OCI-LY7 (cell line): ENCODE measurements around the gene MACROD2. TPM values are rescaled to one million over a fixed set of nuclear protein-coding genes. Genes with fewer than 3 reads are reported as not detected.
"Not testable (repeated sequence)": the region's sequence is repeated elsewhere in the genome, so short reads cannot be mapped to it uniquely, and the experiment has no call there.

ENCODE experiments used
- BruUV-seq: library from RNA; stranded (reverse); fragments of 400-500 nt; replicated peaks from 2 replicates; lab custom pipeline; 2021; lab: Mats Ljungman, UMichigan
- CTCF ChIA-PET: fragments of 300-600 bp; sonication (Branson Sonifier 250); formaldehyde crosslinking; loops from one replicate; lab custom pipeline; 2022; ENCODE audit warnings: antibody characterized with exemption; ENCODE audit not compliant: unreplicated experiment; lab: Charles Lee
- POLR2A ChIA-PET: fragments of 300-600 bp; sonication (Branson Sonifier 250); formaldehyde crosslinking; loops from one replicate; lab custom pipeline; 2022; ENCODE audit warnings: antibody characterized with exemption; lab: Charles Lee
- DNase-seq: peaks from one replicate; pipeline ENCODE4 v3.0.0-alpha.2; 2015; ENCODE audit warnings: low spot score
- H2AFZ ChIP-seq: fragments of 200-600 bp; sonication (generic), shearing (Covaris generic); 2 replicates; pipeline ENCODE4 v1.6.1; 2014; ENCODE audit warnings: mild to moderate bottlenecking, antibody characterized with exemption, low read length, moderate library complexity
- H3K27ac ChIP-seq: fragments of 200-600 bp; sonication (generic); 2 replicates; pipeline ENCODE4 v1.5.1; 2014; ENCODE audit warnings: mixed run types, low read depth, mild to moderate bottlenecking, moderate library complexity, low read length, inconsistent platforms; ENCODE audit not compliant: poor library complexity, severe bottlenecking
- H3K36me3 ChIP-seq: fragments of 200-600 bp; sonication (generic); 2 replicates; pipeline ENCODE4 v1.6.1; 2014; ENCODE audit warnings: mild to moderate bottlenecking, antibody characterized with exemption, low read length, moderate library complexity, mixed read lengths; ENCODE audit not compliant: insufficient read depth
- H3K4me1 ChIP-seq: fragments of 200-600 bp; sonication (generic); 2 replicates; pipeline ENCODE4 v1.5.1; 2014; ENCODE audit warnings: mild to moderate bottlenecking, low read length; ENCODE audit not compliant: insufficient read depth, poor library complexity, severe bottlenecking
- H3K4me2 ChIP-seq: fragments of 200-600 bp; sonication (generic); 2 replicates; pipeline ENCODE4 v1.6.1; 2014; ENCODE audit warnings: mild to moderate bottlenecking, low read length
- H3K4me3 ChIP-seq: fragments of 200-600 bp; sonication (generic); 2 replicates; pipeline ENCODE4 v1.5.1; 2014; ENCODE audit warnings: mild to moderate bottlenecking, low read depth, low read length; ENCODE audit not compliant: poor library complexity, severe bottlenecking
- H3K79me2 ChIP-seq: fragments of 200-600 bp; sonication (generic); 2 replicates; pipeline ENCODE4 v1.6.1; 2016; ENCODE audit warnings: low read depth, mild to moderate bottlenecking, low read length, moderate library complexity, mixed read lengths; ENCODE audit not compliant: insufficient read depth
- H3K9me2 ChIP-seq: fragments of 200-600 bp; sonication (generic); 2 replicates; pipeline ENCODE4 v1.6.1; 2016; ENCODE audit warnings: mild to moderate bottlenecking, low read length, mixed read lengths; ENCODE audit not compliant: insufficient read depth
- H3K9me3 ChIP-seq: fragments of 200-600 bp; sonication (generic); 2 replicates; pipeline ENCODE4 v1.6.1; 2014; ENCODE audit warnings: mild to moderate bottlenecking, mixed run types, low read length, mixed read lengths
- H4K20me1 ChIP-seq: fragments of 200-600 bp; sonication (generic); 2 replicates; pipeline ENCODE4 v1.6.1; 2014; ENCODE audit warnings: mild to moderate bottlenecking, antibody characterized with exemption, low read length, moderate library complexity, mixed read lengths; ENCODE audit not compliant: insufficient read depth
- EZH2phosphoT487 ChIP-seq: fragments of 200-600 bp; sonication (generic); IDR thresholded peaks from 2 replicates; pipeline ENCODE4 v1.6.1; 2018; ENCODE audit warnings: low read depth, borderline replicate concordance, mild to moderate bottlenecking, mixed run types, antibody characterized with exemption, low read length, moderate library complexity, mixed read lengths
- intact Hi-C: fragments of 100-400 bp; cut with micrococcal nuclease; formaldehyde crosslinking; loops from one replicate; pipeline ENCODE4 v1.10.0; 2022; ENCODE audit not compliant: unreplicated experiment
- total RNA-seq, 2 experiments: library from RNA; depleted of rRNA in 1 of 2; stranded (reverse); fragments of >200 nt in 1 of 2; shearing (Covaris generic) in 1 of 2; gene quantifications; 2 replicates each; pipeline ENCODE4 v1.2.3, GENCODE V29; 2014 to 2022
- TF ChIP-seq, protein P1 (sequence below): fragments of 200-600 bp; sonication (generic); conservative IDR thresholded peaks from 2 replicates; pipeline ENCODE4 v1.5.1; 2014; ENCODE audit warnings: mild to moderate bottlenecking, antibody characterized with exemption, low read length, moderate library complexity, mixed read lengths

The MACROD2 gene
- total RNA-seq, 2 experiments from 2014 or later, result 0.09 to 4.5 TPM

DNA sequence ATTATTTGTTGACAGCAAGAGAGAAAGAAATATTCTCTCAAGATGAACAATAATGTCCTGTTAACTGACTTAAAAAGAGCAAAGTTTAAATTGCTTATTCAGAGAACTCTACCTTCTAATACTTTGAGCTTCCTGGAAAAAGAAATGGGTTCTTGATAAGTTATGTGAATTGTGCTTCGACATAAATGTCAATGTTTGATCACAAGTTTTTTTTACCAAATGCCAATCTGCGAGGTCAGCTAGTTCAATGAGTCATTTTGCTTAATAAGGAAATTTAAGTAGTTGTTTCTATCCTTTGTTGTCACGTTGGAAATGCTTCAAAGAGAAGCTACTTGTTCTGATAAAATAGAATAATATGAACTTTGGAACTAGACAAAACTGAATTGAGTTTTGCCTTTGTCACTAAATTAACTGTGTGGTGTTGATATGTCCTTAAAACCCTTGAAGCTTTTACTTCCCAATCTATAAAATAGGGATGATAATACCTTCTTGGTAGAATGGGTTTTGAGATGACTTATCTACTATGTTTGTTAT lies 984.2 kb downstream of the MACROD2 start:
- intact Hi-C loops, result no loop called here
- Histone ChIP-seq H3K4me2 (no peak overlapping the region), H4K20me1 (no peaks in the 10 kb centered on the region), H3K27ac (no peak overlapping the region), H2AFZ (no peak overlapping the region), H3K36me3 (no peaks in the 10 kb centered on the region), H3K9me2 (no peaks in the 10 kb centered on the region), H3K4me3 (no peak overlapping the region), H3K9me3 (no peaks in the 10 kb centered on the region), H3K4me1 (no peaks in the 10 kb centered on the region), H3K79me2 (no peaks in the 10 kb centered on the region)
- no peak for TF ChIP-seq EZH2phosphoT487
- TF ChIP-seq, protein P1, sequence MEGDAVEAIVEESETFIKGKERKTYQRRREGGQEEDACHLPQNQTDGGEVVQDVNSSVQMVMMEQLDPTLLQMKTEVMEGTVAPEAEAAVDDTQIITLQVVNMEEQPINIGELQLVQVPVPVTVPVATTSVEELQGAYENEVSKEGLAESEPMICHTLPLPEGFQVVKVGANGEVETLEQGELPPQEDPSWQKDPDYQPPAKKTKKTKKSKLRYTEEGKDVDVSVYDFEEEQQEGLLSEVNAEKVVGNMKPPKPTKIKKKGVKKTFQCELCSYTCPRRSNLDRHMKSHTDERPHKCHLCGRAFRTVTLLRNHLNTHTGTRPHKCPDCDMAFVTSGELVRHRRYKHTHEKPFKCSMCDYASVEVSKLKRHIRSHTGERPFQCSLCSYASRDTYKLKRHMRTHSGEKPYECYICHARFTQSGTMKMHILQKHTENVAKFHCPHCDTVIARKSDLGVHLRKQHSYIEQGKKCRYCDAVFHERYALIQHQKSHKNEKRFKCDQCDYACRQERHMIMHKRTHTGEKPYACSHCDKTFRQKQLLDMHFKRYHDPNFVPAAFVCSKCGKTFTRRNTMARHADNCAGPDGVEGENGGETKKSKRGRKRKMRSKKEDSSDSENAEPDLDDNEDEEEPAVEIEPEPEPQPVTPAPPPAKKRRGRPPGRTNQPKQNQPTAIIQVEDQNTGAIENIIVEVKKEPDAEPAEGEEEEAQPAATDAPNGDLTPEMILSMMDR, result no peak
- ChIA-PET CTCF (no interaction called here), POLR2A (interaction anchor here (1.0 kb wide), 1 partner anchor 10 kb away, joined by 4 read pairs; no protein-coding TSS in a partner anchor)
- BruUV-seq, result no TSS peak
- no peak for DNase-seq

DNA sequence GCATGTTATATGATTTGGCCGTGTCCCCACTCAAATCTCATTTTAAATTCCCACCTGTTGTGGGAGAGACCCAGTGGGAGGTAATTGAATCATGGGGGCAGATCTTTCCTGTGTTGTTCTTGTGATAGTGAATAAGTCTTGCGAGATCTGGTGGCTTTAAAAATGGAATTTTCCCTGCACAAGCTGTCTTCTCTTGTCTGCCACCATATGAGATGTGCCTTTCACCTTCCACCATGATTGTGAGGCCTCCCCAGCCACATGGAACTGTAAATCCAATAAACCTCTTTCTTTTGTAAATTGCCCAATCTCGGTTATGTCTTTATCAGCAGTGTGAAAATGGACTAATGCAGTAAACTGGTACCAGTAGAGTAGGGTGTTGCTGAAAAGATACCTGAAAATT lies 986.2 kb downstream of the MACROD2 start:
- H3K9me3 ChIP-seq, H2AFZ ChIP-seq, H3K27ac ChIP-seq, H3K4me1 ChIP-seq, H3K4me2 ChIP-seq, H4K20me1 ChIP-seq, BruUV-seq, DNase-seq, H3K36me3 ChIP-seq, H3K79me2 ChIP-seq, CTCF ChIA-PET, H3K4me3 ChIP-seq, intact Hi-C loops, H3K9me2 ChIP-seq: not testable (repeated sequence)
- POLR2A ChIA-PET, result interaction anchor here (0.6 to 0.7 kb wide), 2 partner anchors 256 to 329 kb away, joined by 3 to 6 read pairs; no protein-coding TSS in a partner anchor

DNA sequence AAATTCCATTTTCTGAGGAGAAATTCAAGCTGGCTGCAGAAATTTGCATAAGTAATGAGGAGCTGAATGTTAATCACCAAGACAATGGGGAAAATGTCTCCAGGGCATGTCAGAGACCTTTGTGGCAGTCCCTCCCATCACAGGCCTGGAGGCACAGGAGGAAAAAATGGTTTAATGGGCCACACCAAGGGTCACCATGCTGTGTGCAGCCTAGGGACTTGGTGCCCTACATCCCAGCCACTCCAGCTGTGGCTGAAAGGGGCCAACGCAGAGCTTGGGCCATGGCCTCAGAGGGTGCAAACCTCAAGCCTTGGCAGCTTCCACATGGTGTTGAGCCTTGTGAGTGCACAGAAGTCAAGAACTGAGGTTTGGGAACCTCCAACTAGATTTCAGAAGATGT lies 987.0 kb downstream of the MACROD2 start:
- H4K20me1 ChIP-seq, POLR2A ChIA-PET: not testable (repeated sequence)

More for the DNA sequence above, 987.0 kb downstream of the MACROD2 start:
- H3K27ac ChIP-seq, H3K4me2 ChIP-seq, H3K79me2 ChIP-seq, DNase-seq, CTCF ChIA-PET, H3K4me1 ChIP-seq, H3K9me3 ChIP-seq, H3K36me3 ChIP-seq, intact Hi-C loops, BruUV-seq, H3K4me3 ChIP-seq, H2AFZ ChIP-seq, H3K9me2 ChIP-seq: not testable (repeated sequence)
